Forelimb muscle (tissue), 1 donor: Measurements from ENCODE around the gene KLK13. TPM values are rescaled to one million over a fixed set of nuclear protein-coding genes. Genes with fewer than 3 reads are reported as not detected.

Experiments
- DNase-seq: peaks from one replicate; pipeline ENCODE4 v3.0.0-alpha.2; 2013; ENCODE audit warnings: low read depth
- polyA plus RNA-seq: library from polyadenylated mRNA; unstranded; fragments of 120-200 nt; gene quantifications from one replicate; pipeline ENCODE4 v1.2.1, GENCODE V29; 2013; ENCODE audit not compliant: insufficient read length

The KLK13 gene
- polyA plus RNA-seq, 1 donor, result not detected

DNA sequence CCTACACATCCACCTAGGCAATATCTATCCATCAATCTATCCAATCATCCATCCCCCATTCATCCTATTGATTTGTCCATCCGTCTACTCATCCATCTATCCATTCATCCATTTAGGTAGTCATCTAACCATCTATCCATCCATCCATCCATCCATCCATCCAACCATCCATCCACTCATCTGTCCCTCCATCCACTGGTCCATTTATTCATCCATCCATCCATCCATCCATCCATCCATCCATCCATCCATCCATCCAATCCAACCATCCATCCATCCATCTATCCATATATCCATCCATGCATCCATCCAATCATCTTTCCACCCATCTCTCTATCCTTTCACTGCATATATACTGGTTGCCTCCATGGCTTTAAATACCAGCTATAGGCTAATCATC, 3.9 kb downstream of the KLK13 start:
- DNase-seq, result no peak

DNA sequence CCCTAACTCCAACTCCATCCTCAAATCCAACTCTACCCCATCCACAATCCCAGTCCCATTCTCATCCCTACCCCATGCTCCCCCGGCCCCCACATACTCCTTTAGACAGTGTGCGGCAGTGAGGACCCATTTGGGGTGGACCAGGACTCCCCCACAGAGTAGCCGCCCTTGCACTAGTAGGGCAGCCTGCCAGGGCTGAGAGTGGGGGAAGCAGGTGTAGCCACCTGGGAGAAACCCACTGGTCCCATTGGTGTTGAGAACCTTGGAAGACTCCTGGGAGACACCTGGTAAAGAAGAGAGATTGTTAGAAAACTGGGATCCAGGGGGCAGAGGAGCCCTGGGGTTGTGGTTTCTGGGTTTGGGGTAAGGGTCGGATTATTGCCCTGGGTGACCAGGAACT, 4.6 kb downstream of the KLK13 start:
- no peak for DNase-seq

DNA sequence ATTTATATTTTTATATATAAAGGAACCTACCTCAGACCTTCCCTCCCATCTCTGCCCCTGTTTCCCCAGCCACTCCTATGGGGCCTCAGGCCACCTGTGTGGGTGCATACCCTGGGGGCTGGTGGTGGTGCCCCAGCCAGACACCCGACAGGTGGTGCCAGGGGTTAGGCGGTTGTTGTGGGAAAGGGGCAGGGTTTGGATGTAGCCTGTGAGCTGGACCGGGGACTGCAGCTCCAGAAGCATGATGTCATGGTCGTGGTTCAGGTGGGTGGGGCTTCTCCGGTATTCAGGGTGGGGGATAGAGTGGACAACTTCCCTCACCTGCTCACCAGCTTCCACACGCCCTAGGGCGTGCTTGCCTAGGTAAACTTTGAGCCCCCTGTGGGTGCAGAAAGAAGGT, 5.2 kb downstream of the KLK13 start:
- DNase-seq, result no peak

DNA sequence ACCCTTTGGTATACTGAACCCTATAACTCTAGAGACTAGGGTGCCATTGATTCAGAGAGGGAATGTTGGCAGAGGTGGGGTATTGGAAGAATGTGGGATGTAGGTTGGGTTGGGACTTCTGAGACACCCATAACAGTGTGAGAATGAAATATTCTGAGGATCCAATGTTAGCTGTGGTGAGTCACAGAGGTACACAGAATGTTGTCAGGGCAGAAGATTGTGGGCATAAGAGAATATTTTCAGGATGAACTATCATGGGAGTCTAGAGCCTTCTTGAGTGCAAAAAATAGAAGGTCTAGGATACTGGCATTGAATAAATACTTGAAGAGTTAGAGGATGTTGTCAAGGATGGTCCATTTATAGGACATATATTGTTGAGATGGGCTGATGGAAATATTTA, 9.0 kb downstream of the KLK13 start:
- DNase-seq, result no peak

DNA sequence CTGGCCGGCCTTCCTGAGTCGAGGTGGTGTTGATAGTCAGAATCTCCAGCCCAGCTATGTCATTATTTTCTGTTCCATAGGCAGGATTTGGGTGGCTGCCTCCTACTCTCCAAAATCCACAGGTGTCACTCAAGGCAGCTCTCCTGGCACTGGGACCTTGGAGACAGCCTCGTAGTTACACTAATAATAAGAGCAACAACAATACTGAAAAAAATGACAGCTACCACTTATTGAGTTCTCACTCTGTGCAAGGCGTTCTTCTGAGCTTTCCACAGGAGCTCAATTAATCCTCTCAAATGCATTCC, 17.9 kb downstream of the KLK13 start:
- DNase-seq, result no peak

DNA sequence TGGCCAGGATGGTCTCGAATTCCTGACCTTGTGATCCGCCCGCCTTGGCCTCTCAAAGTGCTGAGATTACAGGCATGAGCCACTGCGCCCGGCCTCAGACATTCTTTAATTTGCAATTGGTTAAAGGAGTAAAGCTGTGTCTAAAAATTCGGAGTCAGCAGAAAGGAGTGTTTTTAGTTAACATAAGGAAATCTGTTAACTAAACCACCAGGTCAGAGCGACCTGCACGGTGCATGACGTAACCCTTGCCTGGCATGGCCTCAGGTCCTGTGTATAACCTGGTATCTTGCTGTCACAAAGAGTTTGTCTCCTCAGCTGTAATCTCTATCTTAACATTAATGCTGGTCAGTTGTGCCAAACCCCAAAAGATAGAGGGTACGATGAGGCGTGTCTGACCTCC, 20.6 kb downstream of the KLK13 start:
- DNase-seq, result no peak

DNA sequence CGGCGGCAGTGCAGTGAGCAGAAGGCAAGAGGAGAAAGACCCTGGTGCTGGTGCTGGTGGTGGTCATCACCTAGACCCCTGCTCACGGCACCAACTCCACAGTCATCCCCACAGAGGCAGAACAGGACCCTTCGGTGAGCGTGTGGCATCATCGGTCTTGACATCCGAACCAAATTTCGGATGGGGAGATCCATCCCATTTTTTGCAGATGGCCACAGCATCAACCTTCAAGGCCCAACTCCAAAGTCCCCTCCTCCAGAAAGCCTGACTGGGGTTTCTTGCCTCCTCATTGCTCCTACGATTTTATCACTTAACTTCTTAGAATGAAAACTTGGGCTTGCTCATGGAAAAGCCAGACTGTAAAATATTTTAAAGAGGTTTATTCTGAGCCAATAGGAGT, 21.4 kb downstream of the KLK13 start:
- DNase-seq, result no peak

DNA sequence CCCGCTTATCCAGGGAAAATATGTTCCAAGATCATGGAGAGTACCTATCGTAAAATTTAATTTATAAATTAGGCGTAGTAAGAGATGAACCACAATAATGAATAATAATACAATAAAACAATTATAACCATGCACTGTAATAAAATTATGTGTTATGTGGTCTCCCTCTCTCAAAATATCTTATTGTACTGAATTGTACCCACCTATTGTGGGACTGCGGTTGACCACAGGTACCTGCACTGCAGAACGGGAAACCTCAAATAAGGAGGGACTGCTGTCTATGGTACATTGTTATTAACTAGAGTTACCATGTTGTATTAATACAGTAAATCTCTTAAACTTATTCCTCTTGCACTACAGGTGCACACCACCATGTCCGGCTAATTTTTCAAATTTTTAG, 24.7 kb downstream of the KLK13 start:
- DNase-seq, result no peak

DNA sequence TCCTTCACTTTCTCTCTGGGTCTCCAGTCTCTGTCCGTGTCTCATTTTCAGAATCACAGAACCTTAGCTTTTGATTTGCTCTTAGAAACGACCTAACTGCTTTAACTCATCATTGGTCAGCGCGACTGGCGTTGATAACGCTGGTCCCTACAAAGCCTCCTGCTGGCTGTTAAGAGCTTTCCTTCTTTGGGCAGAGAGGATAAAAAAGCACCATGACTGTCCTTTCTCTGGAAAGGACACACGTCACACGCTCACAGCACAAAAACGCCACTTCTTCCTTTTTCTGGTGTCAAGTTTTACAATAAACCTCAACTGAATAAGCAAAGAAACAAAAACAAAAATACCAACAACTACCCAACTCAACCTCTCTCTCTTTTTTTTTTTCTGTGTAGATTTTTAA, 28.4 kb downstream of the KLK13 start:
- no peak for DNase-seq

DNA sequence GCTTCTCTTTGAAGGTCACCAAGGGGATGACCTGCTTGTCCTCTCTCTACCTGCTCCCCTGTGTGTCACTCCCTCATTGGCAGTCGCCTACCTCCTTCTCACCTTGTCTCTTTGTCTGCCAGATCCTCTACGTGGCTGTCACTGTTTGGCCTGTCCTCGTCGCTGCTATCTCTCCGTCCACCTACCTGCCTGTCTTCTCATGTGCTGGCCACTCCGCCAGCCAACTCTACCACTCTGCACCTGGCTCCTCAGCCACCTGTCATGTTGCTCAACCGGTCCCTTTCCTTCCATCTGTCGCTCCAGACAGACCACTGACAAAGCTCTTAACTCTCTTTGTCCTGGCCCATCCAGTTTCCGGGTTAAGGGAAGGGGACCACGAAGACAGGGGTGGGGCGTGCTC, 30.2 kb downstream of the KLK13 start, which contains the start of gene KLK12:
KLK12 (minus strand) TSS at position 299 of the 400 bp plus-strand sequence. CDS start 381 bp downstream, outside the sequence.
- DNase-seq, result no peak

DNA sequence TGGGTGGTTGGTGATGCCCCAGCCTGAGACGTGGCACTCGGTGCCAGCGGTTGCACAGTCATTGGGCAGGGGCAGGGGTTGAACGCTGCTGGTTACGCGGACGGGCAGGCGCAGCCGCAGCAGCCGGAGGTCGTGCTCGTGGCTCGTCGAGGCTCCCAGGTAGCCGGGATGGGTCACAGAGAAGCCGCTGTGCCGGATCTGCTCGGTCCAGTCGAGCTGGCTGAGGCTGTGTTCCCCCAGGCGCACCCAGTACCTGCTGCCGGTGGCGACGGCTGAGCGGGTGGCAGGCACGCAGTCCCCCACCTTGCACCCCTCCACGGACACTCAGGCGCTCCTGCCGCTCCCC, 33.0 kb downstream of the KLK13 start:
- no peak for DNase-seq

DNA sequence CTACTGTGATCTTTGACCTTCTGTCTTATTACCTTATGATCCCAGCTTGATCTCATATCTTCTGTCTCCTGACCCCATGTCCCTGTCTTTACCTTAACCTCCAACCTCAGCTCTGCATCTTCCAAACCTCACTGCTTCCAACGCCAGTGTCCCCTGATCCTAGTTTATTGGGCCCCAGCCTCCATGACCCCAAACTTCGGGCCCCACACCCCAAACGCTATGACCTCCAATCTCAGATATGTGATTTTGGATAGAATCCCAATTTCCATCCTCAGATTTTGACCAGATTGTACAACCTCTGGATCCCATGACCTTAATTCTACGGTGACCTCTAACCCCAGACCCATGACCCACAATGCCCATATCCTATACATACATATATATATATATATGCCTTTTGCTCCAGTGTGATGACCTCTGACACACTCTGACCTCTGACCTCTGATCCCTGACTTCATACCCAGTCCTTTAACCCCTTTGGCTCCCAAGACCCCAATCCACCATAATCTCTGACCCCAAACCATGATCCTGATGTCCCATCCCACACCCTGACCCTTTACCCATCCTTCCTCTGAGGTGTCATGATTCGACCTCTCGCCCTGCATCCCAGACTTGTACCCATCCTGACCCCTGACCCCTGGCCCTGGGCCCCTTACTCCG, 33.5 kb downstream of the KLK13 start:
- no peak for DNase-seq

DNA sequence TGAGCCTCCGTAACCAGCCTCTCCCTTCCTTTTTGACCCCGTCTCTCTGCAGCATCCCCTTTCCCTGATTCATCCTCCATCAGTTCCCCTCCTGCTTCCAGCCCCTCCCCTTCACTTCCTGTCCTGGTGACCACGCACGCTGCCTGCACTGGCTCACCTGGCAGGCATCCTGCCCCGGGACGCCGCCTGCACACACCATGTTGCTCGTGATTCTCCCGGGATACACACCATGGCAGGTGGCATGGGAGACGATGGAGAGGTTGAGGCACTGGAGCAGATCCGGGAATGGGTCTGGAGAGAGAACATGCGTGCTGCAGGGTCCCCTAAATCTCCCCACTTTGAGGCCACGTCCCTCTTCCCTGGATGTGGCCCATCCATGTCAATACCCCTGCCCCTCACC, 34.3 kb downstream of the KLK13 start:
- DNase-seq, result no peak

DNA sequence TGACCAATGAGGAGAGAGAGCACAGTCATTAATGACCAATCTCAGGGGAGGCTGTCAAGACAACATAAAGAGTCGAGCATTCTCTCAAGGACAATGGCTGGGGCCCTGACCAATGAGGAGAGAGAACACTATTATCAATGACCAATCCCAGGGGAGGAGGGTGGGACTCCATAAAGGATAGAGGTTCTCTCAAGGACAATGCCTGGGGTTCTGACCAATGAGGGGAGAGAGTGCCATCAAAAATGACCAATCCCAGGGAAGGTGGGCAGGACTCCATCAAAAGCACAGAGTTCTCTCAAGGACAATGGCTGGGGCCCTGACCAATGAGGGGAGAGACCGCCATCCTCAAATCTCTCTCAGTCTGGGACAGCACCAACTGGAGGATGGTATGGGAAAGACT, 35.2 kb downstream of the KLK13 start:
- DNase-seq, result no peak

DNA sequence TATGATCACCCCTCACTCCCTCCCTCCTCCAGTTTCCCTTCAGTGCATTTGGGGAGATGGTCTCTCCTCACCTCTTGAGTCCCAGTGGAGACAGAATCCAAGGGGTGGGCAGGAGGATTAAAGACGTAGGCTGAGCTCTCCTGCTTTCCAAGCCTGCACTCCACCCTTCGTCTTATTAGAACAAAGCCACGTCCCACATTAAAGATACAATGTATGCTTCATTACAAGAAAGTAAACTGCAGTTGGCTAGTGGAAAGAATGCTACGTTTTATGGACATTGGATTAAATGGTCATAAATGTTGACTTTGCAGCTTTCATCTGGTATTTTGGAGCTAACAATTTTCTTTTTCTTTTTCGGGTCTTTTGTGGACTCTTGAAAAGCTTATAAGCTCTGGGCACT, 37.0 kb downstream of the KLK13 start:
- no peak for DNase-seq

DNA sequence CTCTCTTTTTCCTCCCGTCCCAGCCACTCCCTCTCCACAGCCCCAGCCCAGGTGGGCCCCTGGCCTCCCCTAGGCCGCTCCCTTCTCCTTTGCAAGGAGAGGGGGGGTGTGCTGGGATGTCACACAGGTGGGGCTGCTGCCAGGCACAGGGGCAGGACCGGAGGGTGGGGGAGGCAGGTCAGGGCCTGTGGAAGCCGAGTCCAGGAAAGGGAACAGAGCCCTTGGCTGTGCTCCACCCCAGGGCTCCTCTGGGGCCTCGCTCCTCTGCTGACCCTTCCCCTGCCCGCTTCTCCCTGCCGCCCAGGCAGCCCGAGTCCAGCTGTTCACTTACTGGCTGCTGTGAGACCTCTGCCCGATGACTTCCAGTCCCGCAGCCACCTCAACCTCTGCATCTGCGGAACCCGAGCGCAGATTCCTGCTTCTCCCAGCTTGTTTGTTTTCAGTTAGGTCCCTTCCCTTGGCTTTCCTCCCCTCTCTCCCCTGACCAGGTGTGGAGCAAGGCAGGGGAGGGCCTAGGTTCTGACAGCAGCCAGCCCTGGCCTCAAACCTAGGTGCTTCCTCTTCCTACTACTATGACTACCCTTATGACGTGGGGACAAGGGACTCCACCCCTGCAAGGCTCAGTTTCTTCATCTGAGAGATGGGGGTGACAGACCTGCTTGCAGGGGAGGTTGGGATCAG, 37.6 kb downstream of the KLK13 start:
- DNase-seq, result no peak

DNA sequence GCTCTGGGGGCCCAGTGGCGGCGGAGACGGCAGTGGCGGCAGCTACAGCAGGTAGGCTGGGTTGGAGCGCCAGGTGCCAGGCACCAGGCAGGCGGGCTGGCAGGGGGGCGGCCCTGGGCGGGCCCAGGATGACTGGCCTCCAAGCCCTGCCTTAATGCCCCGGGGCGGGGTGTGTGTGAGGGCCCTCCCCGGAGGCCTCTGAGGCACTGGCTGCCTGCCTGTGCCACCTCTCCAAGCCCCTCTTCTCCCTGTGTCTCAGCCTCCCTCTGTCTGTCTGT, 38.4 kb downstream of the KLK13 start, which contains the start of gene KLK11:
KLK11 (minus strand) TSS at position 63 of the 278 bp plus-strand sequence. CDS start 985 bp downstream, outside the sequence.
- DNase-seq, result no peak

DNA sequence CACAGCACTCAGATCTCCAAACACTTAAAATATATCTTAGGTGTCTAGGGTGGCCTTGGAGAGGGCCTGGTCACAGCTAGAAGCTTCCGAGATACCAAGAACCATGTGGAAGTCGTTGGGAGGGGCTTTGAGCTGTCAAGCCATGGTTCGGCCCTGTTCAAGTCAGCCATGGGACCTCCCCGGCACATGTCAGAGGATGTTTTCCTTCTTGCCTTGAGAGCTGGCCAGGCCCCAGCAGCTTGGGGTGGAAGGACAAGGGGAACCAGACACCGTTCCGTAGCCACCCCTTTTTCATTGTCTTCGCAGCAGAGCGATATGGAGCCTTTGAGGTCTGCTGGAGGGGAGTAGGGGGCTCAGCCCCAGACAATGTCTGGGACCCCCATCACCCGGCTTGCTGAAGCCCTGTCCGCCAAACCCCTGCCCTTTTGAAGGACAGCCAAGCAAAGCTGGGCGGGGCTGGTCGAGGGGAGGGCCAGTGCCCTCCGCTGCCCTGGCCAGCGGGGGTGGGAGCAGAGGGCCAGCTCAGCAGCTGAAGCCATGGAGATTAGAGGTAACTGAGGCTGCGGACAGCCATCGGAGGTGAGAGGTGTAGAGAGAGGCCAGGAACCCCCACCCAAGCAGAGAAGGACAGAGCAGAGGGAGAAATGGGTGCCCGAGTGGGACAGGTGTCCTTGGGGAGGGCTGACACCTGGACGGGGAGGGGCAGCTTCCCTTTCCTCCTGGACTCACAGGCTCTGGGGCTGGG, 38.9 kb downstream of the KLK13 start:
- DNase-seq, result no peak

DNA sequence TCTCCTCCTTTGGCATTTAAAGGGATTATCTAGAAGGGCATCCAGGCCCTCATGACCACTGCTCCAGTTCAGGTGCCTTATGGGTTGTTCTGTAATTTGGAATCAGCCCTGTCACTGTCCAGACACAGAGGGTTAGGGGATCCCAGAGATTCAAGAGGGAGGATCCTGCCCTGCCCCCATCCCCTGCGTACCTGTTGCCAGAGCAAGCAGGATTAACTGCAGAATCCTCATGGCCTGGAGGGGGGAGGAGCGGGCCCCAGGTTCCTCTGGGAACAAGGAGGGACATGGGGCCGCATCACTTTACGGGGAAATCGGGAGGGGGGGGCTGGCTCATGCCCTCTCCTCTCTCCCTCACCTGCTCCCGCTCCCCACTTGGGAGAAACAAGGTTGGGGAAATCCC, 39.5 kb downstream of the KLK13 start:
- DNase-seq, result no peak

DNA sequence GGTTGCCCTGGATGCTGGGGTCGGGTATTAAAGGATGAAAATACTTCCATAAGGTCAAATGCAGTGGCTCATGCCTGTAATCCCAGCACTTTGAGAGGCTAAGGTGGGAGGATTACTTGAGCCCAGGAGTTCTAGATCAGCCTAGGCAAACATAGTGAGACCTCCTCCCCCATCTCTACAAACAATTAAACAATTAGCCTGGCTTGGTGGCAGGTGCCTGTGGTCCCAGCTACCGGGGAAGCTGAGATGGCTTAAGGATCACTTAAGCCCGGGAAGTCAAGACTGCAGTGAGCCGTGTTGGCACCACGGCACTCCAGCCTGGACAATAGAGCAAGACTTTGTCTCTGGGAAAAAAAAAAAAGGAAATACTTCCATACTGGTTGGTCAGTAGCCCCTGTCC, 40.0 kb downstream of the KLK13 start:
- no peak for DNase-seq

DNA sequence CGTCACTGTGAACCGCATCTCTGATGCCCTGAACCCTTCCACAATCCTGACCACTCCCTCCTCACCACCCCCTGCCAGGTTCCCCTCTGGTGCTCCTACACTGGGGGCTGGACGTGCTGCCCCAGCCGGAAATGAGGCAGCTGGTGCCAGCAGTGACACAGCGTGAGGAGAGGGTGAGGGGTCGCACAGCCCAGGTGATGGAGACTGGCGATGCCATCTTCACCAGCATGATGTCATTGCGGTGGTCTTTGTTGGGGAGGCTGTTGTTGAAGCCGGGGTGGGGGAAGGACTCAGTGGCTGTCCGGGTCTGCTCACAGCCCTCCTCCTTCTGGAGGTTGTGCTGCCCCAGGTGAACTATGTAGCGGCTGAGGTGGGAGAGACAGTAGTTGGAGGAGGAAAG, 40.9 kb downstream of the KLK13 start:
- DNase-seq, result no peak

DNA sequence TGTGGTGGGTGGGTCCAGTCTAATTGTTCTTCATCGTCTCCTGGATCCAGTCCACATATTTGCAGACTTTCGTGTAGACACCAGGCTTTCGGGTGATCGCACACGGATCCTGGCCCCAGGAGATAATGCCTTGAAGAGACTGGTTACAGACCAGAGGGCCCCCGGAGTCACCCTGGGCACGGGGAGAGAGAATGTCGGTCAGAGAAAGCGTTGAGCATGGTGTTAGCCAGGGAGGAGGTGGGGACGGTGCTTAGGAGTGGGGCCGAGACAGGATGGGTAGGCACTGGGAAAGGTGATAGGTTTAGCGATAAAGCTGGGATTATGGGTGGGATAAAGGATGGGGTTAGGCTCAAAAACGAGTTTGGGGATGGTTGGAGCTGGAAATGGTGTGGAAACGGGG, 42.4 kb downstream of the KLK13 start:
- DNase-seq, result no peak

DNA sequence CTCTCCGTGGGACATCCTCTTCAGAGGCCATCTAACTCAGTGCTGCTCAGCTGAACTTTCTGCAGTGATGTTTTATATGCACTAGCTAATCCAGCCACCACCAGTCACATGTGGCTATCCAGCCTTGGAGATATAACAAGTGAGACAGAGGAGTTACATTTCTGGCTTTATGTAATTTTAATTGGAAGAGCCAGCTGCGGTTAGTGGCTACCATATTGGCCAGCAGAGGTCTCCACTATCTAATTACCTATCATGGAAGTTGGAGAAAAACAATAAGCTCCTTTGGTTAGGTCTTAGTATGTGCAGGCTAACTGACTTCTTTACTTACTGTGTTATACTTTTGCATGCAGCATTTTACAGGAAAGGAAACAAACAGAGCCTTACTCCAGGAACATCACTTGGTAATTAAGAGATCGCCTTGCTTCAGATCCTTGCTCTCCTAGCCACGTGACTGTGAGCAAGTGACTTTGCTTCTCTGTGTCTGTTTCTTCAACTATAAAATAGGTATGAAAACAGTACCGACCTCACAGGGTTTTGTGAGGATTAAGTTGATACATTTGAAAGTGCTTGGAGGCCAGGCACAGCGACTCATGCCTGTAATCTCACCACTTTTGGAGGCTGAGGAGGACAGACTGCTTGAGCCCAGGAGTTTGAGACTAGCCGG, 43.8 kb downstream of the KLK13 start:
- peak; percentile 8 for DNase-seq
